ENCODE measurements around the gene TBC1D25. TPM values are rescaled to one million over a fixed set of nuclear protein-coding genes. Genes with fewer than 3 reads are reported as not detected.
"Not testable (repeated sequence)": the region's sequence is repeated elsewhere in the genome, so short reads cannot be mapped to it uniquely, and the experiment has no call there.

TBC1D25 gene
- polyA plus RNA-seq, 3 donors from 2014 or later: 20.0 to 34.9 (median 30.6) TPM

- peak; percentile 70 to 77 (median 74) for DNase-seq
- Mint-ChIP-seq H3K4me1 (peaks cover 15% of the 10 kb centered on the region in 2 donors), H3K27ac (peak within 1 kb of the TSS; percentile 78 to 92 (median 88)), H3K36me3 (no peaks in the 10 kb centered on the region), H3K27me3 (ENCODE audit: low read depth in 3 of 3) (peaks cover 1 to 10% (median 7%) of the 10 kb centered on the region in 3 donors), H3K9me3 (no peaks in the 10 kb centered on the region), H3K4me3 (peak within 1 kb of the TSS; percentile 85 to 91 (median 86))
Observed at GRCh38 chrX:48508400-48509244, 30.9 kb upstream of the TBC1D25 start, which contains the start of gene PORCN. Gene PORCN, plus strand, starts transcription at chrX:48508992. Its CDS starts 829 bp downstream, at chrX:48509821.

GRCh38 chrX:48509245-48509590 lies 30.3 kb upstream of the TBC1D25 start:
- Mint-ChIP-seq H3K4me1 (peaks cover 15% of the 10 kb centered on the region in 2 donors), H3K27me3 (ENCODE audit: low read depth in 3 of 3) (peaks cover under 1 to 10% (median 5%) of the 10 kb centered on the region in 3 donors), H3K36me3 (no peaks in the 10 kb centered on the region), H3K4me3 (peak overlapping the region; percentile 85 to 91 (median 86)), H3K27ac (peak overlapping the region; percentile 68 to 90 (median 86)), H3K9me3 (no peaks in the 10 kb centered on the region)
- DNase-seq: no peak

- Mint-ChIP-seq H3K4me3 (peak overlapping the region; percentile 85 to 91 (median 86)), H3K4me1 (peaks cover 15% of the 10 kb centered on the region in 2 donors), H3K27me3 (ENCODE audit: low read depth in 3 of 3) (peaks cover 0 to 10% (median 5%) of the 10 kb centered on the region in 3 donors), H3K9me3 (no peaks in the 10 kb centered on the region), H3K36me3 (peaks cover 0 to 2% (median 0%) of the 10 kb centered on the region in 3 donors), H3K27ac (peak overlapping the region; percentile 68 to 90 (median 86))
- DNase-seq: no peak
Observed at GRCh38 chrX:48509619-48510018, 29.9 kb upstream of the TBC1D25 start.

- Mint-ChIP-seq H3K27me3 (ENCODE audit: low read depth in 3 of 3) (peaks cover 0 to 10% (median 5%) of the 10 kb centered on the region in 3 donors), H3K9me3 (no peaks in the 10 kb centered on the region), H3K4me1 (peaks cover 15% of the 10 kb centered on the region in 2 donors), H3K36me3 (peaks cover 0 to 5% (median 0%) of the 10 kb centered on the region in 3 donors), H3K4me3 (no peak overlapping the region), H3K27ac (no peak overlapping the region)
- DNase-seq: no peak
Observed at GRCh38 chrX:48511560-48511959, 28.0 kb upstream of the TBC1D25 start.

GRCh38 chrX:48512371-48512935 lies 27.1 kb upstream of the TBC1D25 start:
- peaks cover 0 to 10% (median 5%) of the 10 kb centered on the region in 3 donors for H3K27me3 Mint-ChIP-seq (ENCODE audit: low read depth in 3 of 3)
- H3K4me3 Mint-ChIP-seq: no peak overlapping the region
- peaks cover 15% of the 10 kb centered on the region in 2 donors for H3K4me1 Mint-ChIP-seq
- H3K36me3 Mint-ChIP-seq: peaks cover 0 to 5% (median 0%) of the 10 kb centered on the region in 3 donors
- H3K9me3 Mint-ChIP-seq: no peaks in the 10 kb centered on the region
- DNase-seq: no peak
- peak overlapping the region in 1 of 6 donors; percentile 8 for H3K27ac Mint-ChIP-seq

- Mint-ChIP-seq H3K4me1 (peaks cover 9 to 11% of the 10 kb centered on the region in 2 donors), H3K27me3 (ENCODE audit: low read depth in 3 of 3) (peaks cover 0 to 7% (median 5%) of the 10 kb centered on the region in 3 donors), H3K27ac (no peak overlapping the region), H3K4me3 (no peak overlapping the region), H3K36me3 (peaks cover 0 to 5% (median 0%) of the 10 kb centered on the region in 3 donors), H3K9me3 (no peaks in the 10 kb centered on the region)
- DNase-seq: no peak
Observed at GRCh38 chrX:48513670-48514069, 25.8 kb upstream of the TBC1D25 start.

- Mint-ChIP-seq H3K4me3 (no peak overlapping the region), H3K27me3 (ENCODE audit: low read depth in 3 of 3) (peaks cover 0 to 6% (median 4%) of the 10 kb centered on the region in 3 donors), H3K9me3 (no peaks in the 10 kb centered on the region), H3K36me3 (peaks cover 0 to 5% (median 0%) of the 10 kb centered on the region in 3 donors), H3K27ac (no peak overlapping the region), H3K4me1 (peaks cover 9 to 11% of the 10 kb centered on the region in 2 donors)
- no peak for DNase-seq
Observed at GRCh38 chrX:48514126-48514806, 25.2 kb upstream of the TBC1D25 start.

- no peak for DNase-seq
- H3K4me1 Mint-ChIP-seq: peaks cover 2 to 4% of the 10 kb centered on the region in 2 donors
- peaks cover 0 to 5% (median 0%) of the 10 kb centered on the region in 3 donors for H3K36me3 Mint-ChIP-seq
- H3K9me3 Mint-ChIP-seq: no peaks in the 10 kb centered on the region
- no peak overlapping the region for H3K4me3 Mint-ChIP-seq
- no peak overlapping the region for H3K27ac Mint-ChIP-seq
- peaks cover 0 to 4% (median 0%) of the 10 kb centered on the region in 3 donors for H3K27me3 Mint-ChIP-seq (ENCODE audit: low read depth in 3 of 3)
Observed at GRCh38 chrX:48514868-48515460, 24.6 kb upstream of the TBC1D25 start.

GRCh38 chrX:48515842-48516241 lies 23.7 kb upstream of the TBC1D25 start:
- Mint-ChIP-seq H3K27me3 (ENCODE audit: low read depth in 3 of 3) (peaks cover 0 to 1% (median 0%) of the 10 kb centered on the region in 3 donors), H3K9me3 (no peaks in the 10 kb centered on the region), H3K4me3 (no peak overlapping the region), H3K27ac (no peak overlapping the region), H3K4me1 (peaks cover 7 to 8% of the 10 kb centered on the region in 2 donors), H3K36me3 (peaks cover 0 to 5% (median 0%) of the 10 kb centered on the region in 3 donors)
- no peak for DNase-seq

- Mint-ChIP-seq H3K4me3 (no peak overlapping the region), H3K4me1 (peaks cover 11 to 12% of the 10 kb centered on the region in 2 donors), H3K9me3 (no peaks in the 10 kb centered on the region), H3K27me3 (ENCODE audit: low read depth in 3 of 3) (peaks cover 0 to 2% (median under 1%) of the 10 kb centered on the region in 3 donors), H3K36me3 (peaks cover 0 to 5% (median 0%) of the 10 kb centered on the region in 3 donors), H3K27ac (no peak overlapping the region)
- no peak for DNase-seq
Observed at GRCh38 chrX:48516285-48516684, 23.2 kb upstream of the TBC1D25 start.

- no peaks in the 10 kb centered on the region for H3K9me3 Mint-ChIP-seq
- no peak overlapping the region for H3K27ac Mint-ChIP-seq
Observed at GRCh38 chrX:48516987-48517386, 22.5 kb upstream of the TBC1D25 start.

GRCh38 chrX:48519481-48519880 lies 20.0 kb upstream of the TBC1D25 start:
- Mint-ChIP-seq H3K27ac (peak overlapping the region in 2 of 6 donors; percentile 21 to 43), H3K4me1 (peaks cover 20 to 25% of the 10 kb centered on the region in 2 donors)
- H3K27me3 Mint-ChIP-seq (ENCODE audit: low read depth in 3 of 3); H3K9me3 Mint-ChIP-seq; DNase-seq; H3K36me3 Mint-ChIP-seq; H3K4me3 Mint-ChIP-seq: not testable (repeated sequence)

More at GRCh38 chrX:48516987-48517386, 22.5 kb upstream of the TBC1D25 start:
- Mint-ChIP-seq H3K27me3 (ENCODE audit: low read depth in 3 of 3) (peaks cover 0 to 3% (median 3%) of the 10 kb centered on the region in 3 donors), H3K4me3 (no peak overlapping the region), H3K4me1 (peaks cover 14 to 16% of the 10 kb centered on the region in 2 donors), H3K36me3 (peaks cover 0 to 5% (median 0%) of the 10 kb centered on the region in 3 donors)
- DNase-seq: no peak

GRCh38 chrX:48520455-48520854 lies 19.1 kb upstream of the TBC1D25 start:
- Mint-ChIP-seq H3K4me1 (peaks cover 20 to 25% of the 10 kb centered on the region in 2 donors), H3K27me3 (ENCODE audit: low read depth in 3 of 3) (peaks cover 0 to 3% (median 3%) of the 10 kb centered on the region in 3 donors), H3K36me3 (peaks cover 0 to 4% (median 0%) of the 10 kb centered on the region in 3 donors), H3K4me3 (peak overlapping the region; percentile 86 to 93 (median 91)), H3K27ac (peak overlapping the region; percentile 87 to 95 (median 94)), H3K9me3 (no peaks in the 10 kb centered on the region)
- DNase-seq: no peak
